ENCODE data around the gene RHBDL1.

The RHBDL1 gene

GRCh38 chr16:708959-709358 is 33.5 kb downstream of the RHBDL1 start:
- DNase-seq = no peak

GRCh38 chr16:709566-710499 is 34.4 kb downstream of the RHBDL1 start:
- no peak for DNase-seq

GRCh38 chr16:710500-711075 is 35.1 kb downstream of the RHBDL1 start:
- no peak for DNase-seq

GRCh38 chr16:711084-711483 is 35.6 kb downstream of the RHBDL1 start:
- DNase-seq = no peak

- peak; percentile 82 for DNase-seq
Observed at GRCh38 chr16:711548-712320, 36.3 kb downstream of the RHBDL1 start.

GRCh38 chr16:712740-713250 is 37.3 kb downstream of the RHBDL1 start:
- peak; percentile 55 for DNase-seq

- DNase-seq = no peak
Observed at GRCh38 chr16:714079-714478, 38.6 kb downstream of the RHBDL1 start.

- DNase-seq = peak; percentile 91
Observed at GRCh38 chr16:714558-715476, 39.3 kb downstream of the RHBDL1 start, which contains the start of gene METRN. Gene METRN, plus strand, starts transcription at chr16:715118. Its CDS starts 172 bp downstream, at chr16:715290.

GRCh38 chr16:715477-716199 is 40.2 kb downstream of the RHBDL1 start:
- no peak for DNase-seq

GRCh38 chr16:716200-716568 is 40.7 kb downstream of the RHBDL1 start:
- DNase-seq = no peak

- no peak for DNase-seq
Observed at GRCh38 chr16:716768-717325, 41.4 kb downstream of the RHBDL1 start.

- DNase-seq = no peak
Observed at GRCh38 chr16:717450-718245, 42.2 kb downstream of the RHBDL1 start.

GRCh38 chr16:718389-718788 is 42.9 kb downstream of the RHBDL1 start:
- no peak for DNase-seq

GRCh38 chr16:718922-719321 is 43.5 kb downstream of the RHBDL1 start:
- no peak for DNase-seq

- no peak for DNase-seq
Observed at GRCh38 chr16:719815-720446, 44.5 kb downstream of the RHBDL1 start.

GRCh38 chr16:720447-720989 is 45.0 kb downstream of the RHBDL1 start:
- peak; percentile 35 for DNase-seq

GRCh38 chr16:720990-721764 is 45.7 kb downstream of the RHBDL1 start, which contains the start of gene ANTKMT:
Gene ANTKMT, plus strand, starts transcription at chr16:721146. Its CDS starts 129 bp downstream, at chr16:721275.
- peak; percentile 85 for DNase-seq

- DNase-seq = peak; percentile 53
Observed at GRCh38 chr16:721765-722540, 46.5 kb downstream of the RHBDL1 start.

Measured in CD4-positive, alpha-beta T cell treated with Interleukin-12 subunit alpha and Interleukin-12 subunit beta, for 1 hour (primary cell).